Skin epidermis (tissue), 12 donors: Measurements from ENCODE around the gene NUB1.

Experiments
- H3K27ac ChIP-seq, 21 experiments: fragments of 200-600 bp; sonication (generic) in 11 of 21; one replicate each; pipeline ENCODE4 v1.5.0; 2020; ENCODE audit warnings: mild to moderate bottlenecking in 3 of 21, inconsistent platforms in 2 of 21, moderate library complexity in 2 of 21
- H3K4me3 ChIP-seq, 7 experiments: fragments of 200-600 bp; sonication (generic) in 2 of 7; one replicate each; pipeline ENCODE4 v1.5.0; 2020; ENCODE audit warnings: inconsistent platforms in 2 of 7, mild to moderate bottlenecking in 2 of 7, moderate library complexity in 1 of 7

Gene NUB1

GRCh38 chr7:151340794-151341356 is 737 bp upstream of the NUB1 start:
- Histone ChIP-seq H3K4me3 (peak overlapping the region in 6 of 7 experiments; percentile 70 to 92 (median 82)), H3K27ac (peak overlapping the region in 16 of 21 experiments; percentile 15 to 92 (median 72))

- peak overlapping the region; percentile 70 to 92 (median 82) for H3K4me3 ChIP-seq
- peak overlapping the region; percentile 38 to 92 (median 81) for H3K27ac ChIP-seq
Observed at GRCh38 chr7:151342102-151342646, 562 bp downstream of the NUB1 start.

- Histone ChIP-seq H3K27ac (peak overlapping the region in 11 of 21 experiments; percentile 15 to 92 (median 80)), H3K4me3 (peak overlapping the region; percentile 70 to 92 (median 82))
Observed at GRCh38 chr7:151342811-151343210, 1.2 kb downstream of the NUB1 start.

GRCh38 chr7:151343516-151343915 is 1.9 kb downstream of the NUB1 start:
- Histone ChIP-seq H3K4me3 (peak overlapping the region in 1 of 7 experiments; percentile 76), H3K27ac (no peak overlapping the region)

GRCh38 chr7:151345576-151346469 is 4.2 kb downstream of the NUB1 start:
- no peak overlapping the region for H3K4me3 ChIP-seq
- peak overlapping the region in 1 of 21 experiments; percentile 30 for H3K27ac ChIP-seq

- H3K27ac ChIP-seq = peak overlapping the region in 1 of 21 experiments; percentile 30
Observed at GRCh38 chr7:151346470-151346769, 4.8 kb downstream of the NUB1 start.

GRCh38 chr7:151347200-151347599 is 5.6 kb downstream of the NUB1 start:
- no peak overlapping the region for H3K4me3 ChIP-seq
- H3K27ac ChIP-seq = no peak overlapping the region

More at GRCh38 chr7:151346470-151346769, 4.8 kb downstream of the NUB1 start:
- H3K4me3 ChIP-seq = no peak overlapping the region

- H3K4me3 ChIP-seq = no peak overlapping the region
- peak overlapping the region in 11 of 21 experiments; percentile 7 to 86 (median 73) for H3K27ac ChIP-seq
Observed at GRCh38 chr7:151348970-151349369, 7.4 kb downstream of the NUB1 start.

GRCh38 chr7:151349507-151349853 is 7.9 kb downstream of the NUB1 start:
- peak overlapping the region in 18 of 21 experiments; percentile 1 to 86 (median 72) for H3K27ac ChIP-seq
- peak overlapping the region in 4 of 7 experiments; percentile 22 to 35 (median 29) for H3K4me3 ChIP-seq

- peak overlapping the region in 4 of 21 experiments; percentile 17 to 81 (median 52) for H3K27ac ChIP-seq
- no peak overlapping the region for H3K4me3 ChIP-seq
Observed at GRCh38 chr7:151351027-151351426, 9.4 kb downstream of the NUB1 start.

- Histone ChIP-seq H3K27ac (peak overlapping the region in 7 of 21 experiments; percentile 17 to 81 (median 29)), H3K4me3 (no peak overlapping the region)
Observed at GRCh38 chr7:151351967-151352366, 10.4 kb downstream of the NUB1 start.

- Histone ChIP-seq H3K4me3 (no peak overlapping the region), H3K27ac (peak overlapping the region in 7 of 21 experiments; percentile 17 to 81 (median 29))
Observed at GRCh38 chr7:151352512-151352911, 10.9 kb downstream of the NUB1 start.

- H3K27ac ChIP-seq = no peak overlapping the region
Observed at GRCh38 chr7:151361193-151361959, 19.8 kb downstream of the NUB1 start.

GRCh38 chr7:151363182-151363581 is 21.6 kb downstream of the NUB1 start:
- Histone ChIP-seq H3K4me3 (no peak overlapping the region), H3K27ac (no peak overlapping the region)

More at GRCh38 chr7:151361193-151361959, 19.8 kb downstream of the NUB1 start:
- no peak overlapping the region for H3K4me3 ChIP-seq

- Histone ChIP-seq H3K27ac (peak overlapping the region in 2 of 21 experiments; percentile 2 to 54), H3K4me3 (no peak overlapping the region)
Observed at GRCh38 chr7:151366166-151366879, 24.7 kb downstream of the NUB1 start.

GRCh38 chr7:151366880-151367222 is 25.2 kb downstream of the NUB1 start:
- Histone ChIP-seq H3K4me3 (no peak overlapping the region), H3K27ac (peak overlapping the region in 1 of 21 experiments; percentile 54)

GRCh38 chr7:151367284-151367683 is 25.7 kb downstream of the NUB1 start:
- Histone ChIP-seq H3K27ac (no peak overlapping the region), H3K4me3 (no peak overlapping the region)

GRCh38 chr7:151368136-151368571 is 26.5 kb downstream of the NUB1 start:
- Histone ChIP-seq H3K27ac (no peak overlapping the region), H3K4me3 (no peak overlapping the region)

- Histone ChIP-seq H3K27ac (no peak overlapping the region), H3K4me3 (no peak overlapping the region)
Observed at GRCh38 chr7:151371266-151371665, 29.7 kb downstream of the NUB1 start.
